HL-60 (cell line): ENCODE results near the gene PARD6B.

Experiments
- DNase-seq, 2 experiments: peaks; one replicate each; pipeline ENCODE4 v3.0.0-alpha.2; 2010 to 2020; ENCODE audit warnings: low read depth in 1 of 2, low spot score in 1 of 2
- H3K27ac ChIP-seq: fragments of 250-450 bp; sonication (Bioruptor Pico); replicated peaks from 2 replicates; pipeline ENCODE4 v1.5.1; 2020; ENCODE audit warnings: mild to moderate bottlenecking, moderate library complexity
- H3K27me3 ChIP-seq: fragments of 250-450 bp; sonication (Bioruptor Pico); 2 replicates; pipeline ENCODE4 v1.5.1; 2021; ENCODE audit warnings: mild to moderate bottlenecking, moderate library complexity; ENCODE audit not compliant: insufficient read depth, poor library complexity, severe bottlenecking
- H3K4me3 ChIP-seq: replicated peaks from 2 replicates; pipeline ENCODE4 v1.5.1; 2011; ENCODE audit warnings: mild to moderate bottlenecking, control low read depth, low read length; ENCODE audit not compliant: insufficient read depth
- CTCF ChIP-seq: IDR thresholded peaks from one replicate; pipeline ENCODE4 v1.5.1; 2011; ENCODE audit warnings: low read length, control low read depth, inconsistent platforms; ENCODE audit not compliant: insufficient read depth
- GABPA ChIP-seq: IDR thresholded peaks from 2 replicates; pipeline ENCODE4 v1.6.1; 2012; ENCODE audit warnings: low read depth
- POLR2AphosphoS5 ChIP-seq: IDR thresholded peaks from 2 replicates; pipeline ENCODE4 v1.6.1; 2012; ENCODE audit warnings: low read depth
- REST ChIP-seq: IDR thresholded peaks from 2 replicates; pipeline ENCODE4 v1.6.1; 2012; ENCODE audit warnings: low read depth; ENCODE audit not compliant: insufficient replicate concordance
- SPI1 ChIP-seq: IDR thresholded peaks from 2 replicates; pipeline ENCODE4 v1.6.1; 2012; ENCODE audit warnings: low read depth, mild to moderate bottlenecking, borderline replicate concordance

PARD6B gene

GRCh38 chr20:50783390-50783789 is 52.0 kb downstream of the PARD6B start:
- DNase-seq = no peak
- TF ChIP-seq GABPA (no peak), SPI1 (no peak), POLR2AphosphoS5 (no peak), CTCF (no peak), REST (no peak)
- Histone ChIP-seq H3K4me3 (no peak overlapping the region), H3K27me3 (no peaks in the 10 kb centered on the region), H3K27ac (no peak overlapping the region)

GRCh38 chr20:50783903-50784302 is 52.5 kb downstream of the PARD6B start:
- TF ChIP-seq SPI1 (no peak), POLR2AphosphoS5 (no peak), GABPA (no peak), REST (no peak), CTCF (no peak)
- H3K27ac ChIP-seq = no peak overlapping the region
- H3K4me3 ChIP-seq = no peak overlapping the region
- no peaks in the 10 kb centered on the region for H3K27me3 ChIP-seq
- no peak for DNase-seq

- no peaks in the 10 kb centered on the region for H3K27me3 ChIP-seq
- TF ChIP-seq SPI1 (peak; percentile 52; the same call in 1 of the 2 replicates), POLR2AphosphoS5 (no peak)
- DNase-seq = no peak
- no peak overlapping the region for H3K4me3 ChIP-seq
- H3K27ac ChIP-seq = no peak overlapping the region
Measured at GRCh38 chr20:50784464-50784863, 53.1 kb downstream of the PARD6B start.

GRCh38 chr20:50786703-50787102 is 55.3 kb downstream of the PARD6B start:
- H3K27ac ChIP-seq = no peak overlapping the region
- no peak for DNase-seq

More at GRCh38 chr20:50786703-50787102, 55.3 kb downstream of the PARD6B start:
- TF ChIP-seq REST (no peak), POLR2AphosphoS5 (no peak), CTCF (no peak), SPI1 (no peak), GABPA (no peak)
- no peak overlapping the region for H3K4me3 ChIP-seq
- no peaks in the 10 kb centered on the region for H3K27me3 ChIP-seq
